HG02798 (cell line): ENCODE measurements around the gene AAR2.

Experiments
- ATAC-seq: cut with Tn5 transposase; IDR thresholded peaks from one replicate; pipeline ENCODE4 v1.9.1; 2021; ENCODE audit warnings: mild to moderate bottlenecking; ENCODE audit not compliant: unreplicated experiment, poor library complexity

The AAR2 gene

DNA sequence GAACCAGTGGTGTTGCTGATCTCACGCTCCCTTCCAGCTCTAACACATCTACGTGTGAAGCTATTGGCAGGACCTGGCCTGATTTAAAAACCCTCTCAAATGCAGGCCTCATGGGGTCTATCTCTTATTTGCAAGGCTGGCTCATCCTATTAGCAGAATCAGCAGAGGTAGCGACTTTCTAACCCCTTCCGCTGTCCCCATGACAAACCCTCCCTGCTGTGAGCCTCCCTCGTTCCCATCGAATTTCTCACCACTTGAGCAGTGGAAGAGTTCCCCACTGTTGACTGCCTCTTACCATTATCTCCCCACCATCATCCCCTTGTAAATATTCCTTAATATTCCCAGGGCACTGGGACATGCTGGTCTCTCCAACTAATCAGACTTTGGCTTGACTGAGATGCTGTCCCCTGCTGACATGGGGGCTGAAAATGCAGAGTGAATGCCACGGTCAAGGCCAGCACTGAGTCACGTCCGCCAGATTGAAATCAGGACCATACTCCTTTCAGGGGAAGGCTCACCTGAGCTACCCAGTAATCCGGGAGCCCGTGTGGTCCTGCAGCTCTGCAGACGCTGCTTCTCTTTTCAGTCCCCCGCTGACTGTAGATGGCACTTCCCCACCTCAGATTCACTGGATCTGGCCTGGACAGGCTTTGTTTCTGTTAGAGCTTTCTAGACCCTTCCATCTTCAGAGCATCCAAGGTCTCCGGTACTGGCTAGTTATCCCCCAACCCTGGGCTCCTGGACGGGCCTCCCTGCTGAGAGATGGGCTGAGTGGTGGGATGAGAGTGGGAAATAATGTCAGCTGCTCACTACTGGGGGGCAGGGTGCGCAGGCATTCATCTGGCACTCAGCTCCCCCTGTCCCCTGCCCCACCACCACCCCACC lies 23.1 kb downstream of the AAR2 start:
- ATAC-seq = no peak

DNA sequence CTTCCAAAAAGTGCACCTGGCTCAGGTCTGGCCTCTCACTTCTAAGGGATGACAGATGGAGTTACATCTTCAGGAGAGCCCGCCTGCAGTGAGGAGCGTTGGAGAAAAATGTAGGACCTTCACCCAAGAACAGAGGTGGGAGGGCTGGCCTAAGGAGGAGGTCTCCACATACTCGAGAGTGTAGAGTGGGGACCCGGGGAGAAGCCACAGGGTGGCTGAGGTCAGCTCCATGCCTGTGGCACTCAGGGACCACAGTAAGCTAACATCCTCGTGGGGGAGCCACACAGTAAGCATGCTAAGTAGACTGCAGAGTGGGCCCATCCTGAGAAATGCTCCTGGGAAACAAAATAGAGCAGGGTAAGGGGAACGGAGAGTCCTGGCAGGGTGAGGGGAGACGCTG lies 24.0 kb downstream of the AAR2 start:
- no peak for ATAC-seq

DNA sequence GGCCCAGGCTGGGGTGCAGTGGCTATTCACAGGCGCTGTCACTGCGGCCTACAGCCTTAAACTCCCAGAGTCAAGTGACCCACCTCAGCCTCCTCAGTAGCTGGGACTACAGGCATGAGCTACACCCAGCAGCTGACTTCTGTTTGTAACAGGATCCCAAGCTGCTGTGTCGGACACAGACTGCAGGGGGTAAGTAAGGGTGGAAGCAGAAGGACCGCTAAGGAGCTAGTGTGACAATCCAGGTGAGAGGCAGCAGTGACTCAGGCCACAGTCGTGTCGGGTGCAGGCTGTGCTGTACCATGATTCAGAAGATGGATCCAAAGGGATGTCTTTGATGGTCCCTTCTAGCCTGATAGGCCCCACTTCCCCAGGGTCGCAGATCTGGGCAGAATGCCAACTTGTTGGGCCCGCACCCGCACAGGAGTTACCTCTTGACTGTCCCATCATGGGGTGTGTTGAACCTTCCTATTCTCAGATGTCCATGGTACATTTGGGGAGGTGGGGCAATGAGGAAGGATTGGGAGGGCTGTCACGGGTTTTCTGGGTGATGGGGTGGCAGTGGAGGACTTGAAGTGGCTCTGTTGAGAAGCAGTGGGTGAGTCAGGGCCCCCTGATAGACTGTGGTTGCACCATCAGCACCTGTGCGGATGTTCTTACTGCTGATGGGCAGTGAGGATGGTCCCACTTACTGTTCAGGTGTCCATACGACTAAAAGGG lies 25.3 kb downstream of the AAR2 start:
- no peak for ATAC-seq

DNA sequence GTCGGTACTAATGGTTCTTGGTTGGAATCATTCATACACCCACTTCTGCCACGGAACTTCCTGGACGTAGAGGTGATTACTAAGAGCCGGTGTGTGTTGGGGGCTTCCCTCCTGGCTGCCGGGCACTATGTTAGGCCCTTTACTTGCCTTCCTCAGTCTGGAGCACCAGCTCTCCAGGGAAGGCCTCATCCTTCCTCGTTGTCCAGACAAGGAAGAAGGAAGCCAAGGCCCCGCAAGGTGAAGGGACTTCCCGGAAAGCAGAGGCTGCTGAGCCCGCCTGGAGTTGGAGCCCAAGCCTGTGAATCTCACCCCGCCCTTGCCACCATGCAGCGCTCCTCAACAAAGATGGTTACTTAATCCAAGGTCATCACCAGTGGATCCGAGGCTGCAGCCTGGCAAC lies 26.2 kb downstream of the AAR2 start:
- ATAC-seq = no peak

DNA sequence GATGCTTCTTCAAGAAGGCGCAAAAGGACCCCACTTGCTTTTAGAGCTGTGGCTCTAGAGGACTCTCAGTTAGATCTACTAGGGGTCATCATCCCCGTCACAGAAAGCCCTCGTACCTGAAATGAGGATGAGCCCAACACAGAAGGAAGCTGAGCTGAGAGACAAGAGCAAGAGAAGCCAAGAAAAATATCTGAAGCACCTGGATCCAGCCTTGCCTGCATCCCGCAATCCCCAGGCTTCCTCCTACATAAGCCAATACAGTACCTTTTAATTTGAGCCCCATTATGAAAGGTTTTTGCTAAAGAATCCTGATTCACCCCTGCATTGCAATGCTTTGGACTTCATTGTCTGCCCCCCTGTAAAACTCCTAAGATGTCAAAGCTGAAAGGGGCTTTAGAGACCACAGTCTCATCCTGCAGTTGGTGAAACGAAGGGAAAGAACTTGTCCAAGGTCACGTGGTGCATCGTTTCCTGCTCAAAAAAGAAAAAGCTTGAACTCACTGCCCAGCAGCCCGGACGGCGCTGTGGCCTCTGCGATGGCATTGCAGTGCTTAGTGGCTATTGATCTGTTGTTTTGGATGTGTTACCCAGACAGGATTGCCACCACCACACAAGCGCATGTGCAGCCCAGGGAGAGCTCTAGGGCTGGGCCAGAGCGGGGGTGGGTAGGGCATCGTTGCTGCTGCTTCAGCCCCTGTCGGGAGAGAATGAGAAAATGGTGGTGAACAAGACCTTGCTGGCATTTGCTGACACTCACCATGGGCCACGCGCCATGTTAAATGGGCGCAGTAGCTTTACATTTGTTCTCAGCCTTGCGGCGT lies 28.4 kb downstream of the AAR2 start:
- no peak for ATAC-seq

DNA sequence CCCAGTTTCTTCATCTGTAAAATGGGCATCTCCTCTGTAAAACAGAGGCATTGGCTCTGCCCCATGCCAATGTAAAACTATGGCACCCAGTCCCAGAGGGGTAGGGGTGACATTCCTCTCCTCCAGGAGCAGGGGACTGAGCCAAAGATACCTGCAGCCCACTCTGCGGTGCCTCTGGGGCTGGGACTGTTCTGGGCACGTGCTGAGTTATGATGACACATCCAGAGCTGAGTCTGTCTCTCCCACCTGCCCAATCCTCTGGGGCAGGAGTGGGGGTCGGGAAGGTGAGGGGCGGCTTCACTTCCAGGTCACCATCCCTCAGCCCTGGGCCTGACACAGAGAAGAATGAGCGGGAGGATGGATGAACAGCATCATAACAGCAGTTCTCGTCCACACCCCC lies 29.9 kb downstream of the AAR2 start:
- ATAC-seq = no peak

DNA sequence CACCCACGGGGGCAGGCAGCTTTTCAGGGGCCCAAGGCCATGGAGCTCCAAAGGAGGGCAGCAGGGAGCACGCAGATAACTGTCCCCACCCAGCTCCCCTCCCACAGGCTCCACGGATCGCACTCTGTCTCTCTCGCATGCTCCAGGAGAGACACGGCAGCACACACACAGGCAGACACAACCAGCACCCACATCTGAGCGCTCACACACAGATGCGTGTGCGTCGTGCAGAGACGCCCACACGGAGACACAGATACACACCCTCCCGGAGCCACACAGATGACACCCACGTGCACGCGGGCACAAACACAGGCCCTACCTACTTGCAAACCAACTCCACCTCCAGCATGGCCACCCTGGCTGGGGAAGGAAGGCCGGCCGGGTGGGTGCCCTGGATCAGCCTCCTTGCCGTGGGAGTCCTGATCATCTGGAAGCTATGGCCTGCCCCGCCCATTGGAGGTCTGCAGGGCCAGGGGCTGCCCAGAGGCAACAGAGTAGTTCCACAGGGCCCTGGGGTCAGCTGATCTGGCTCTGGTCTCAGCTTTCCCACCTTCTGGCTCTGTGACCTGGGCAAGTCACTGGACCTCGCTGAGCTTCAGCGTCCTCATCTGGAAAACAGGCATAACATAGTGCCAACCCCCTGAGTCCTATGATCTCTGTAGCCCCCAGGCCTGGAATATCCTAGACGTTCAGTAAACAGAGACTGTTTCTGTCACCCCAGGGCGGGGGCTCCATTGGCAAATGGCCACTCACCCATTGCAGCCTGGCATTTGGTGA lies 31.5 kb downstream of the AAR2 start:
- ATAC-seq = no peak

DNA sequence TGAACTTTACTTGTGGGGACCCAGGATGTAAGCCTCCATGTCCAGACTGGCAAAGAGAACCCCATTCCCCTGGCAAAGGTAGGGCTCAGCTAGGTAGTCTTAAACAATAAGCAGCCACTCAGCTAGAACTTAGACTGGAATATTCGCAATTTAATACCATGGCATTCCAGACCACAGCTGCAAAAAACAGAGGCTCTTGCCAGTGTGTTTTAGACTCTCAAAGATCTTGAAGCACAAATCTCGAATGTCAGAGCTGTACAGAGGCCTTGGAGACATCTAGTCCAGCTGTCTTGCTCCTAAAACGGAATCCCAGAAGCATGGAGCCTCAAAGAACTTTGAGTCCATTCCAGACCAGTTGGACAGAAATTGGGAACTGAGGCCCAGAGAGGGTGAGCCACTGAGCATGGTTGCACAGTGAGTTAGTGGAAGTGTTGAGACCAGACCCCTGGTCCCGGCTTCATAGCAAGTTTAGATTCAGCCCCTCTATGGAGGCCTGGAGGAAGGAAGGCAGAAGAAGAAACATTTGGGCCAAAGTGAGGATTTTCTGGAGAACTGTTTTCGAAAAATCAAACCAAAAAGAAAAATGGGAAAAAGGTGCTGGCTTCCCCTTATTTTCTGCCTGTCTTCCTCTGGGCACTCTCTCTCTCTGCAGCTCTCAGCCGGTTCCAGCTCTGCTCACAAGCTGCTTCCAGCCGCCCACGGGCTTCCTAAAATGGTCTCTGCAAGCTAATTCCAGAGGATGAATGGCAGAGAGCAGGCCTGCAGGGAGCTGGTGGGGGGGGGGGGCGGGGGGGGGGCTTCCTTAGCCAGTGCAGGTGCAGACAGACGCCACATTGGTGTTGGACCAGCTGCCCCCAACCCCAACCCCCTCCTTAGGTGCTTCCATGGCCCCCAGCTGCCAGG lies 32.4 kb downstream of the AAR2 start:
- ATAC-seq = no peak

DNA sequence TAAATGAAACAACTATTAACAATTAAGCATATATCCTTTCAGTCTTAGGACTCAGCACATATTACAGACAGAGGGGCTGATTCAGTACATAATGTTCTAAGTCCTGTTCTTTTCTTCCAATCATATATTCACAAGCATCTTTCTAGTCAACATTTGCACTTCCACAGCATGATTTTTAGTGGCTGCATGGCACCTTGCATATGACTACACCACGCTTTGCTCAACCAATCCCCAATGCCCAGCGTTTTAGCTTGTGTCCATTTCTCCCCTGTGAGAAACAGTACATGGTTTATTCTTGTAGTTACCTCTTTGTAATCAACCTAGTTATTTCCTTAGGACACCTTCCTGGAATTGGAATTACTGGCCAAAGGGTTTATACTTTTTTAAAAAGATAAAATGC lies 33.2 kb downstream of the AAR2 start:
- no peak for ATAC-seq

DNA sequence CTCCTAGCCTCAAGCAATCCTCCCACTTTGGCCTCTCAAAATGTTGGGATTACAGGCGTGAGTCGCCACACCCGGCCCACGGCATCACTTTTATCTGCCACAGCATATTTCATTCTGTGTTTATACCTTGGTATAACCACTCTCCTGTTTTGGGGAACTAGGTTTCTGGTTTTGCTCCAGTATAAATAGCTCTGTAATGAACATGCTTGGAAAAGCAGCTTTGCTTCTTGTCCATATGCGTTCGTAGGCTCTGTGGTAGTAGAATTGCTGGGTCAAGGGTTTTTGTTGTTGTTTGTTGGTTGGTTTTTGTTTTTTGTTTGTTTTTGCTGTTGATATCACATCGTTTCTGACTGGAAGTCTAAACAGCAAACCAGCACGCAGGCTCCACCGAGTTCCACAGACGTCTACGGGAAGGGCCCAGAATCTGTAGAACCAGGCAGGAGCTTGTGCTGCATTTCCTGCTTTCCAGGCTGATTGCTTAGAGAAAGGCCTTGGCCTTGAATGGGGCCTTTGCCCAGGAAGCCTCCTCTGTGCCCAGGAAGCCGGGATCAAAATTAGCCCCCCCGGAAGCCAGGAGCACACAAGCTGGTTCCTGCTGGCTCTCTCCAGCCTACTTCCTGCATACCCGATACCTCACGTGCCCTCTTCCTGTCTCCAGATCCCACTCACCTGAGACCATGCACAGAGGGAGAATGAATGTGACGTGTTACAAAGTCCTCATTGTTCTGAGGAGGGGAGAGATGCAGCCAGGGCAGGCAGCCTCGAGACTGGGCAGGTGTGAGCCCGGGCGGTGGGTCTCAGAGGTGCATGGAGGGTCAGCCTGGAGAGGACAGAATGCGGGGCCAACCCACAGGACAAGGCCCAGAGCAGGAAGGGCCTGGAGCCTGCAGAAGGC lies 34.7 kb downstream of the AAR2 start:
- ATAC-seq = no peak

DNA sequence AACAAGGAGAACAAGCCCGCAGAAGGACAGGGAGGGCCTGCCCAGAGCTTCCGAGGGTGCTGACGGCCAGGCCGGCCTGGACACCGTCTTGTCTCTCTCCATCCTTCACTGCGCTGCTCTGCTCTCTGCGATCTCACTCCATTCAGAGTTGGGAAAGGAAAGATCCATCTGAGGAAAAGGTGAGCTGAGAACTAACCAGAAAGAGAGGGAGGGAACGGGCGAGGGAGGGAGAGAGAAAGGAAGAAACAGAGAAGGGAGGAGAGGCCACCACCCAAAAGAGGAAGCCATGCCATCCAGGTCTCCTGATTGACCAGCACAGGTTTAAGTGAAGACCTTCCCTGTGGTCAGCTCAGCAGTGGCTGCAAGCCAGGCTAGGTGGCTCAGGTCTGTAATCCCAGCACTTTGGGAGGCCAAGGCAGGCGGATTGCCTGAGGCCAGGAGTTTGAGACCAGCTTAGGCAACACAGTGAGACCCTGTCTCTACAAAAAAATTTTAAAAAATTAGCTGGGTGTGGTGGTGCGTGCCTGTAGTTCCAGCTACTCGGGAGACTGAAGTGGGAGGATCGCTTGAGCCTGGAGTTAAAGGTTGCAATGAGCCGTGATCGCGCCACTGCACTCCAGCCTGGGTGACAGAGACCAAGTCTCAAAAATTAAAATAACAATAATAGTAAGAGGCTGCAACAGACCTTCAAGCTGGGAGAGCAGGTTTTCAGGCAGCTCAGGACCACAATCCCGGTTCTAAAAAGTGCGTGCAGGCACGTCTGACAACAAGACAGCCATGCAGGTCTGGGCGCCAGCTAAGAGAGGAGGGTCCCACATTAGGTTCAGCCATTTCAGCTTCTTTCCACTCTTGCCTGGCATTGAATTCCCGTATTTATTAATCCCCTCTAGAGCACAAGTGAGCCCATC lies 35.6 kb downstream of the AAR2 start:
- no peak for ATAC-seq

DNA sequence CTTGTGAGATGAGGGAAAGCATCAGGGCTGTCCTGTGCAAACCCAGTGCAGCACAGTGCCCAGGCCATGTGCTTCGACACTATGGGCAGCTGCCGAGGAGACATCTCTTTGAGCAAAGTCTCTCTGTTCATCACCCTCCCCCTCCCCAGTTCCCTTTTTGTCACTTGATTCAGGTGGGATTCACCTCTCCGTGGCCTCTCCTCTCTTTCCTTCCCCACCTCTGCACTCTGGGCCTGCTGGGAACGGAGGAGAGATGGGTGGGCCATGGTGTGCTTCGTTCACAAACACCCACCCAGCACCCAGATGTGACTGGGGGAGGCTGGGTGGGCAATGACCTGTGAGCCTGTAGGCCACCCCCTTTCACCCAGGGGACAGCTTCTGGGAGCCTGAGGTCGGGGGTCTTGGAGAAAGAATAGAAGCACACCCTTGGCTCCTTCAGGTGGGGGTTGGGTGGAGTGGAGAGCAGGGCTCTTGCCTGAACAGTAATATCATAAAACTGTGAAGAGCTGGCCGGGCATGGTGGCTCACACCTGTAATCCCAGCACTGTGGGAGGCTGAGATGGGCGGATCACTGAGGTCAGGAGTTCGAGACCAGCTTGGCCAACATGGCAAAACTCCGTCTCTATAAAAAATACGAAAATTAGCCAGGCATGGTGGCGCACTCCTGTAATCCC lies 36.4 kb downstream of the AAR2 start:
- no peak for ATAC-seq

DNA sequence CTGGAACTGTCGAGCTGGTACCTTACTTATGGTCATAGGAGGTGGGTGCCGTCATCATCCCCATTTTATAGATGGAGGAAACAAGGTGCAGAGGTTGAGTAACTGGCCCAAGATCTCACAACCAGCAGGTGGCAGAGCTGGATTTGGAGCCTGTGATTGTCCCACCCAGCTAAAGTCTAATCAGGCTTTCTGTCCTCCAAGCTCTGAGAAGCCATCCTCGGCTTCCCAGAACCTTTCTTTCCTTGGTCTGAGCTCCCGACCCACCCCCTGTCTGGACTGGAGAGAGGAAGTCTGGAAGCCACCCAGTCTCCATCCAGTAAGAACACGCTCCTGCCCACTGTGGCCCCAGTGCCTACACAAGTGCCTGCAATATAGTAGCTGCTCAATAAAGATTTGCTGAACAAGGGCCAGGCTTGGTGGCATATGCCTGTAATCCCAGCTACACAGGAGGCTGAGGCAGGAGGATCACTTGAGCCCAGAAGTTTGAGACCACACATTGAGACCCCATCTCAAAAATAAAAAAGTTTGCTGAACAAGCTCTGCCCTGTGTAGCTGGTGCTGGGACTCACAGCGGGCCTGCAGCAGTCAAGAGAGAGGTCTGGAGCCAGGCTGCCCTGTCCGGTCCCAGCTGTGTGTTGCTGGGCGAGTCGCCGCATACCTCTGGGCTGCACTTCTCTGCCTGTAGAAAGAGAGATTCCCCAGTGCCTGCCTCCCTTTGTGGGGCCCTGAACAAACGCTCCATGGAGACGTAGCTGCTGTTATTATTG lies 37.3 kb downstream of the AAR2 start:
- no peak for ATAC-seq

DNA sequence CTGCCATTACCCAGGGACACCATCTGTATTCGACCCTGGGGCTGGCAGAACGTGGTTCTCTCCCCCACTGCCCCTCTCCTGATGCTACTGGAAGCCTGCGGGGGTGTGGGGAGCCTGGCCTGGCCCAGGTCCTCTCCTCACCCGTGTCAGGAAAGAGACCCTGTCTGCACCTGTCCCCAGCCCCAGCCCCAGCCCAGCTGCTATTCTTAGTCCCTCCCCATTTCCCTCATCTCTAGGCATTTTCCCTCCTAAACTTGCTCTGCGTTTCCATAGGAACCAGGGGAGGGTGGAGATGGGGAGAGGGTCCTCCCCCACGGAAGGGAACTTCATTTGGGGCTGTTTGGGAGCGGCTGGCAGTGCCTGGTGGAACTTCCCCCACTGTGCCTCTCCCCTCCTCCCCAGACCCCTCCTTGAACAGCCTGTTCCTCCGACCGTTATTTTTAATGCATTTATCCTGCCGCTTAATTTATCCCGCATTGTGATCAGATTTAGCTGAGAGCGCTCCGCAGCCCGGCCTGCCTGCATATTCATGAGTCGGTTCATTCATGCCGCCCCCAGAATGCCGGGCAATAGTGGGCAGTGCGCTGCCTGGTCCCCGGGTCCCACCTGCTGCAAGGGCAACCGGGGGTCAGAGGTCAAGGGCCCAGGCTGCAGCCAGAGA lies 38.0 kb downstream of the AAR2 start:
- ATAC-seq = no peak

DNA sequence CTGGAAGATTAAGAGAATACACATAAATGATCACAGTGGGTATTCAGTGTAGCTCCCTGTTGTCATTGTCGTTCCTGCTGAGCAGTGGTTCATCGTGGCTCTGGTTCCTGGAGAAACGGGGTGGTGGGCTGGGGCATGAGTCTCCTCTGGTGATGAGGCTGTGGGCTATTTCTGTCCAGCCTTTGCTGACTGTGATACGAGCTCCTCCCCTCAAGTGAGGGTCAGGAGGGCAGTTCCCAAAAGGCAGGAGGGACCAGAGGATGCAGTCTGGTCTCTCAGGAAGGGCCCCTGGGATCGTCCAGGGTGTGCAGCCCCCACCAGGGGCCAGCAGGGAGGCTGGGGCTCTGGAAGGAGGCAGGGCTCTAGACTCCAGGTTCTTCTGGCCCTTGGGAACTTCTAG lies 38.7 kb downstream of the AAR2 start:
- ATAC-seq = no peak
